A549 (cell line): ENCODE results near the gene UBE2C. TPM values are rescaled to one million over a fixed set of nuclear protein-coding genes. Genes with fewer than 3 reads are reported as not detected.

Experiments
- ATAC-seq, 2 experiments: fragments of 200-7000 bp in 1 of 2; fragments of >200 bp in 1 of 2; cut with Nextera tagmentation in 1 of 2; cut with Tn5 transposase in 1 of 2; 3 replicates each; pipeline versions ENCODE4 v1.8.0 to v1.9.1; 2018 to 2020; ENCODE audit warnings: mild to moderate bottlenecking in 1 of 2, moderate library complexity in 1 of 2
- CTCF ChIA-PET: fragments of 300-600 bp; sonication (Branson Sonifier 250); formaldehyde crosslinking; extraction: SDS; loops from one replicate; lab custom pipeline; 2021; ENCODE audit warnings: antibody characterized with exemption, inconsistent platforms; lab: Yijun Ruan, JAX
- POLR2A ChIA-PET: fragments of 350-600 bp; formaldehyde crosslinking; extraction: SDS; loops from one replicate; lab custom pipeline; 2021; ENCODE audit warnings: antibody characterized with exemption, inconsistent platforms; lab: Yijun Ruan, JAX
- DNase-seq, 2 experiments: peaks; one replicate each; pipeline versions ENCODE4 v3.0.0 to v3.0.0-alpha.2; 2011 to 2016; ENCODE audit warnings: low read depth in 1 of 2, low spot score in 1 of 2
- FAIRE-seq: peaks from 2 replicates; lab custom pipeline; 2011; peaks lifted over from hg19 to GRCh38; lab: Jason Lieb, UNC
- H3K27ac ChIP-seq, 2 experiments: fragments of >200 bp; sonication (Bioruptor Twin); formaldehyde crosslinking; 3 replicates each; pipeline ENCODE4 v1.5.1; 2016 to 2017
- H3K4me1 ChIP-seq: fragments of >200 bp; sonication (Bioruptor Twin); formaldehyde crosslinking; 3 replicates; pipeline ENCODE4 v1.6.1; 2016
- H3K4me2 ChIP-seq: fragments of >200 bp; sonication (Bioruptor Twin); formaldehyde crosslinking; 3 replicates; pipeline ENCODE4 v1.6.1; 2016
- H3K4me3 ChIP-seq: fragments of >200 bp; sonication (Bioruptor Twin); formaldehyde crosslinking; 3 replicates; pipeline ENCODE4 v1.5.1; 2016
- H3K9me3 ChIP-seq: fragments of >200 bp; sonication (Bioruptor Twin); formaldehyde crosslinking; 3 replicates; pipeline ENCODE4 v1.6.1; 2016
- CHD4 ChIP-seq: fragments of 200-600 bp; sonication (generic); IDR thresholded peaks from 2 replicates; pipeline ENCODE4 v1.6.1; 2016; ENCODE audit warnings: antibody characterized with exemption, mild to moderate bottlenecking, borderline replicate concordance
- ESRRA ChIP-seq: fragments of 150-350 bp; IDR thresholded peaks from 2 replicates; pipeline ENCODE4 v1.6.1; 2014; ENCODE audit warnings: mild to moderate bottlenecking, low read length, borderline replicate concordance
- FOSL2 ChIP-seq, 2 experiments: fragments of 450-650 bp in 1 of 2; fragments of >200 bp in 1 of 2; sonication (Bioruptor Twin) in 1 of 2; formaldehyde crosslinking; IDR thresholded peaks; 2 replicates each; pipeline versions ENCODE4 v1.5.0 to v1.6.1; 2016 to 2020; ENCODE audit warnings: mild to moderate bottlenecking in 1 of 2, moderate library complexity in 1 of 2
- FOXS1 ChIP-seq: fragments of 250-450 bp; sonication (Bioruptor Pico); IDR thresholded peaks from 2 replicates; pipeline ENCODE4 v1.5.0; 2020; ENCODE audit warnings: mild to moderate bottlenecking, moderate library complexity
- HDAC2 ChIP-seq: fragments of 200-600 bp; sonication (generic); IDR thresholded peaks from 2 replicates; pipeline ENCODE4 v1.6.1; 2016
- HOXB13 ChIP-seq: fragments of 250-450 bp; sonication (Bioruptor Pico); IDR thresholded peaks from 2 replicates; pipeline ENCODE4 v1.5.0; 2020; ENCODE audit warnings: low read depth, mild to moderate bottlenecking, moderate library complexity
- JUN ChIP-seq, 2 experiments: fragments of >200 bp; sonication (Bioruptor Twin); formaldehyde crosslinking; IDR thresholded peaks; 2 replicates in 1 of 2; 3 replicates in 1 of 2; pipeline ENCODE4 v1.6.1; 2016 to 2017
- JUNB ChIP-seq: fragments of >200 bp; sonication (Bioruptor Twin); formaldehyde crosslinking; IDR thresholded peaks from 2 replicates; pipeline ENCODE4 v1.6.1; 2016
- KDM1A ChIP-seq: fragments of 200-600 bp; sonication (generic); IDR thresholded peaks from 2 replicates; pipeline ENCODE4 v1.6.1; 2016; ENCODE audit warnings: low read depth, mild to moderate bottlenecking
- KDM5A ChIP-seq: fragments of 200-600 bp; sonication (generic); IDR thresholded peaks from 2 replicates; pipeline ENCODE4 v1.6.1; 2016; ENCODE audit warnings: antibody characterized with exemption, mild to moderate bottlenecking
- MAFK ChIP-seq: fragments of 450-650 bp; IDR thresholded peaks from 2 replicates; pipeline ENCODE4 v1.6.1; 2014; ENCODE audit not compliant: partially characterized antibody
- NR3C1 ChIP-seq: fragments of >200 bp; sonication (Bioruptor Twin); formaldehyde crosslinking; IDR thresholded peaks from 3 replicates; pipeline ENCODE4 v1.6.1; 2017
- POLR2A ChIP-seq: IDR thresholded peaks from 2 replicates; pipeline ENCODE4 v1.6.1; 2012; ENCODE audit warnings: mild to moderate bottlenecking, low read length
- RAD21 ChIP-seq, 2 experiments: fragments of >200 bp in 1 of 2; sonication (Bioruptor Twin) in 1 of 2; formaldehyde crosslinking in 1 of 2; IDR thresholded peaks in 1 of 2; conservative IDR thresholded peaks in 1 of 2; 2 replicates in 1 of 2; 3 replicates in 1 of 2; pipeline ENCODE4 v1.6.1; 2012 to 2018; ENCODE audit warnings: inconsistent platforms in 1 of 2
- RCOR1 ChIP-seq: fragments of 150-350 bp; IDR thresholded peaks from 2 replicates; pipeline ENCODE4 v1.6.1; 2014; ENCODE audit warnings: antibody characterized with exemption, low read length, low read depth
- SREBF2 ChIP-seq: fragments of 450-650 bp; IDR thresholded peaks from 2 replicates; pipeline ENCODE4 v1.6.1; 2014; ENCODE audit warnings: mild to moderate bottlenecking, moderate library complexity
- ZC3H11A ChIP-seq: fragments of 450-650 bp; IDR thresholded peaks from 2 replicates; pipeline ENCODE4 v1.6.1; 2014; ENCODE audit warnings: antibody characterized with exemption, mild to moderate bottlenecking
- ZFP36 ChIP-seq: fragments of 450-650 bp; IDR thresholded peaks from 2 replicates; pipeline ENCODE4 v1.6.1; 2014; ENCODE audit warnings: borderline replicate concordance; ENCODE audit not compliant: partially characterized antibody
- WGBS: methylation state at CpG from one replicate; pipeline ENCODE4 v1.1.6; 2017; ENCODE audit errors: missing lambda C conversion rate; 5-methylcytosine and 5-hydroxymethylcytosine counted together
- polyA plus RNA-seq, 4 experiments: library from polyadenylated mRNA; depleted of rRNA in 3 of 4; stranded (reverse); fragments of >200 nt; fragmentation: RNase III in 1 of 4; extraction: RNeasy Plus Mini Kit Qiagen cat#74134 plus additional on column Dnase treatment in 1 of 4; gene quantifications; 2 replicates in 3 of 4; 3 replicates in 1 of 4; pipeline ENCODE4 v1.2.3, GENCODE V29; 2011 to 2017
- TF ChIP-seq, protein P1 (sequence below): fragments of 450-650 bp; IDR thresholded peaks from 2 replicates; pipeline ENCODE4 v1.6.1; 2014; ENCODE audit warnings: antibody characterized with exemption
- TF ChIP-seq, protein P2 (sequence below): fragments of 150-350 bp; IDR thresholded peaks from 2 replicates; pipeline ENCODE4 v1.6.1; 2014; ENCODE audit warnings: low read depth, mild to moderate bottlenecking, low read length
- TF ChIP-seq, protein P3 (sequence below): fragments of 200-600 bp; sonication (generic); IDR thresholded peaks from 2 replicates; pipeline ENCODE4 v1.6.1; 2016; ENCODE audit warnings: antibody characterized with exemption, mild to moderate bottlenecking, moderate library complexity

UBE2C gene
- polyA plus RNA-seq, 2 of the 4 experiments (the other 2 are of a cell fraction) = 123 to 189 TPM

DNA sequence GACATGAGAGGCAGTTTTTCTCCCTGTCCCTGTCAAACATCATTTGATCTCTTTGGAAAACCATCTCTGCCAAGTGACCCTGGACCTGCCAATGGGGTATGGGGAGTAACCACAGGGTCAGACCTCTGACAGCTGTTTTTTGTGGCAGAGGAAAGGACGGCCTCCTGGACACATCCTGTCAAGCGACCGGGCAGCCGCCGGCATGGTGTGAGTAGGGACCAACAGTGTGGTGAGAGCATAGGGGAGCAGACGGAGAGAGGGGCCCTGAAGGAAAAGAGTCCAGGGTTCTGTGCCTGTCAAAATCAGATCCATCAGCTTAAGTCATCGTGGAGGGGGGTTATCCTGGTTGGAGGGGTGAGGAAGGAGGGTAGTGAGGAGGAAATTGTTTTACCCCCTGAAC is 10.6 kb upstream of the UBE2C start:
- Histone ChIP-seq H3K9me3 (no peaks in the 10 kb centered on the region), H3K27ac (no peak overlapping the region), H3K4me2 (no peak overlapping the region)
- 94% methylated on average over 7 of the region's 7 CpGs for WGBS
- CTCF ChIA-PET = interaction anchor here (1.0 to 4.2 kb wide), 6 partner anchors 13 to 160 kb away, joined by 3 to 48 read pairs (median 3); no protein-coding TSS in a partner anchor
- TF ChIP-seq ZC3H11A = no peak
- no peak for TF ChIP-seq CHD4
- TF ChIP-seq JUNB = no peak
- TF ChIP-seq RAD21 (conservative IDR thresholded peaks at IDR 0.05 in 1 of 2, IDR thresholded peaks at IDR 0.05 in 1 of 2) = no peak
- TF ChIP-seq RCOR1 = no peak
- no peak for TF ChIP-seq FOXS1
- no peak for TF ChIP-seq ZFP36
- no peak for TF ChIP-seq KDM1A
- no peak for TF ChIP-seq HOXB13 (CRISPR knock-in tag)
- TF ChIP-seq MAFK = no peak
- no peak for TF ChIP-seq NR3C1
- TF ChIP-seq, protein P1, sequence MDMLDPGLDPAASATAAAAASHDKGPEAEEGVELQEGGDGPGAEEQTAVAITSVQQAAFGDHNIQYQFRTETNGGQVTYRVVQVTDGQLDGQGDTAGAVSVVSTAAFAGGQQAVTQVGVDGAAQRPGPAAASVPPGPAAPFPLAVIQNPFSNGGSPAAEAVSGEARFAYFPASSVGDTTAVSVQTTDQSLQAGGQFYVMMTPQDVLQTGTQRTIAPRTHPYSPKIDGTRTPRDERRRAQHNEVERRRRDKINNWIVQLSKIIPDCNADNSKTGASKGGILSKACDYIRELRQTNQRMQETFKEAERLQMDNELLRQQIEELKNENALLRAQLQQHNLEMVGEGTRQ = no peak
- TF ChIP-seq POLR2A = no peak
- TF ChIP-seq FOSL2 (IDR thresholded peaks at IDR 0.05) = no peak
- TF ChIP-seq FOSL2 (CRISPR knock-in tag; IDR thresholded peaks at IDR 0.05) = no peak
- TF ChIP-seq, protein P2, sequence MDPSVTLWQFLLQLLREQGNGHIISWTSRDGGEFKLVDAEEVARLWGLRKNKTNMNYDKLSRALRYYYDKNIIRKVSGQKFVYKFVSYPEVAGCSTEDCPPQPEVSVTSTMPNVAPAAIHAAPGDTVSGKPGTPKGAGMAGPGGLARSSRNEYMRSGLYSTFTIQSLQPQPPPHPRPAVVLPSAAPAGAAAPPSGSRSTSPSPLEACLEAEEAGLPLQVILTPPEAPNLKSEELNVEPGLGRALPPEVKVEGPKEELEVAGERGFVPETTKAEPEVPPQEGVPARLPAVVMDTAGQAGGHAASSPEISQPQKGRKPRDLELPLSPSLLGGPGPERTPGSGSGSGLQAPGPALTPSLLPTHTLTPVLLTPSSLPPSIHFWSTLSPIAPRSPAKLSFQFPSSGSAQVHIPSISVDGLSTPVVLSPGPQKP = no peak
- no peak for TF ChIP-seq HDAC2
- TF ChIP-seq KDM5A = no peak
- TF ChIP-seq, protein P3, sequence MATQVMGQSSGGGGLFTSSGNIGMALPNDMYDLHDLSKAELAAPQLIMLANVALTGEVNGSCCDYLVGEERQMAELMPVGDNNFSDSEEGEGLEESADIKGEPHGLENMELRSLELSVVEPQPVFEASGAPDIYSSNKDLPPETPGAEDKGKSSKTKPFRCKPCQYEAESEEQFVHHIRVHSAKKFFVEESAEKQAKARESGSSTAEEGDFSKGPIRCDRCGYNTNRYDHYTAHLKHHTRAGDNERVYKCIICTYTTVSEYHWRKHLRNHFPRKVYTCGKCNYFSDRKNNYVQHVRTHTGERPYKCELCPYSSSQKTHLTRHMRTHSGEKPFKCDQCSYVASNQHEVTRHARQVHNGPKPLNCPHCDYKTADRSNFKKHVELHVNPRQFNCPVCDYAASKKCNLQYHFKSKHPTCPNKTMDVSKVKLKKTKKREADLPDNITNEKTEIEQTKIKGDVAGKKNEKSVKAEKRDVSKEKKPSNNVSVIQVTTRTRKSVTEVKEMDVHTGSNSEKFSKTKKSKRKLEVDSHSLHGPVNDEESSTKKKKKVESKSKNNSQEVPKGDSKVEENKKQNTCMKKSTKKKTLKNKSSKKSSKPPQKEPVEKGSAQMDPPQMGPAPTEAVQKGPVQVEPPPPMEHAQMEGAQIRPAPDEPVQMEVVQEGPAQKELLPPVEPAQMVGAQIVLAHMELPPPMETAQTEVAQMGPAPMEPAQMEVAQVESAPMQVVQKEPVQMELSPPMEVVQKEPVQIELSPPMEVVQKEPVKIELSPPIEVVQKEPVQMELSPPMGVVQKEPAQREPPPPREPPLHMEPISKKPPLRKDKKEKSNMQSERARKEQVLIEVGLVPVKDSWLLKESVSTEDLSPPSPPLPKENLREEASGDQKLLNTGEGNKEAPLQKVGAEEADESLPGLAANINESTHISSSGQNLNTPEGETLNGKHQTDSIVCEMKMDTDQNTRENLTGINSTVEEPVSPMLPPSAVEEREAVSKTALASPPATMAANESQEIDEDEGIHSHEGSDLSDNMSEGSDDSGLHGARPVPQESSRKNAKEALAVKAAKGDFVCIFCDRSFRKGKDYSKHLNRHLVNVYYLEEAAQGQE = no peak
- TF ChIP-seq, all 56 proteins: peak for 0
- no peak for ATAC-seq
- no peak for DNase-seq
- POLR2A ChIA-PET = no interaction called here
- no peak for FAIRE-seq
- H3K4me3 ChIP-seq = no peak overlapping the region
- no peaks in the 10 kb centered on the region for H3K4me1 ChIP-seq

DNA sequence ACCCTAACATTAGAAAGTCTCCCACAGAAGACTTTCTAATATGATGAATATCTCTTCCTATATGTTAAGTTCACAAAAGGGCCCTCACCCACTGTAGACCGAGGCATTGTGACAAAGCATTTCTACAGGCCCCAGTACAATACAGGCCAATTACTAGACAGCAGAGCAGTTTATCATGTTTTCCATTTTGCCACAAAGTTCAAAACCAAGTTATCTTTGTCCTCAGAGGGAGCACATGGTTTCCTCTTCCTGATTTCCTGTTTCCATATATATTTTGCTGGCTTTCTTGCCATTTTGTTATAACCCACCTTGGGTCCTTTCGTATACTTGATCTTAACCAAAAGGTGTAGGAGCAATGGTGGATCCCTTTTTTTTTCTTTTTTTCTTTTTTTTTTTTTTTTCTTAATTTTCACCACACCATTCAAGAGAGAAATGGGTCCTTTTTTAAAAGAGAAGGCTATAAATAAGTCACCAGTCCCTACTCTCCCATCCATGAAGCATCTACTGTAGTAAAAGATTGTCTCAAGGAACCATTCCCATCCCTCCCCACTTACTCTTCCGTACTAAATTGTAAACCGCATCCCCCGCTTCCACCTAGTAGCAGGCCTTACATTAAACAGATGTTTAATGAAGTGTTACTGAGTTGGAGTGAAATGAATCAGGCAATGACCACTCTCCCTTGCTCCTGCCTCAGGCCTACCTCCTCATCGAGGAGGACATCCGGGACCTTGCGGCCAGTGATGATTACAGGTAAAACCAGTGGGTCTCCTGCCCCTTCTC is 2.1 kb upstream of the UBE2C start:
- H3K4me3 ChIP-seq = no peak overlapping the region
- no peak overlapping the region for H3K4me2 ChIP-seq
- ATAC-seq (no peak), DNase-seq (no peak), FAIRE-seq (no peak)
- TF ChIP-seq JUN (IDR thresholded peaks at IDR 0.05) (no peak), SREBF2 (no peak), RCOR1 (no peak), ESRRA (no peak)
- no peaks in the 10 kb centered on the region for H3K9me3 ChIP-seq
- CTCF ChIA-PET = interaction anchor here (0.6 to 3.5 kb wide), 3 partner anchors 11 to 157 kb away, joined by 3 to 19 read pairs (median 4); no protein-coding TSS in a partner anchor
- H3K27ac ChIP-seq = no peak overlapping the region
- peaks cover 25% of the 10 kb centered on the region for H3K4me1 ChIP-seq
- WGBS = 95% methylated on average over 8 of the region's 8 CpGs
- POLR2A ChIA-PET = no interaction called here
